Stomach (tissue), 9 donors: ENCODE data around the gene PAX4. TPM values are rescaled to one million over a fixed set of nuclear protein-coding genes. Genes with fewer than 3 reads are reported as not detected.
"Not testable (repeated sequence)": the region's sequence is repeated elsewhere in the genome, so short reads cannot be mapped to it uniquely, and the experiment has no call there.

Experiments
- DNase-seq, 2 donors: peaks; one replicate each; pipeline versions ENCODE4 v3.0.0 to v3.0.0-alpha.2; 2013 to 2019
- H3K27ac ChIP-seq, 5 donors: fragments of 200-600 bp in 4 of 5; sonication (generic) in 4 of 5; one replicate each; pipeline ENCODE4 v1.5.1; 2013 to 2019; ENCODE audit warnings: mild to moderate bottlenecking in 1 of 5, moderate library complexity in 1 of 5
- H3K27me3 ChIP-seq, 3 donors: fragments of 200-600 bp; sonication (generic); one replicate each; pipeline ENCODE4 v1.5.1; 2017 to 2019; ENCODE audit warnings: mixed run types in 1 of 3
- H3K36me3 ChIP-seq, 4 donors: fragments of 200-600 bp; sonication (generic); 1 replicate in 3 of 4; 2 replicates in 1 of 4; pipeline ENCODE4 v1.5.1; 2016 to 2019
- H3K4me1 ChIP-seq, 4 donors: fragments of 200-600 bp; sonication (generic); one replicate each; pipeline ENCODE4 v1.5.1; 2016 to 2019
- H3K4me3 ChIP-seq, 4 donors: fragments of 200-600 bp; sonication (generic) in 3 of 4; one replicate each; pipeline ENCODE4 v1.5.1; 2016 to 2019; ENCODE audit warnings: mild to moderate bottlenecking in 1 of 4
- H3K9me3 ChIP-seq, 4 donors: fragments of 200-600 bp; sonication (generic); one replicate each; pipeline ENCODE4 v1.5.1; 2016 to 2019
- EP300 ChIP-seq: sonication (generic); formaldehyde crosslinking; IDR thresholded peaks from one replicate; pipeline ENCODE4 v1.6.1; 2017; ENCODE audit warnings: antibody characterized with exemption
- POLR2A ChIP-seq, 4 donors: fragments of 450-650 bp; IDR thresholded peaks; one replicate each; pipeline ENCODE4 v1.6.1; 2016; ENCODE audit warnings: antibody characterized with exemption in 4 of 4, control low read depth in 2 of 4, mild to moderate bottlenecking in 1 of 4, moderate library complexity in 1 of 4
- POLR2AphosphoS5 ChIP-seq, 3 donors: sonication (generic); formaldehyde crosslinking; IDR thresholded peaks; one replicate each; pipeline ENCODE4 v1.6.1; 2016; ENCODE audit warnings: antibody characterized with exemption in 3 of 3
- WGBS, 5 donors: extraction: QIAGEN DNeasy Blood & Tissue Kit in 3 of 5; methylation state at CpG; one replicate each; pipeline versions ENCODE4 v1.1.5 to v1.1.7; 2013 to 2018; 5-methylcytosine and 5-hydroxymethylcytosine counted together
- intact Hi-C: fragments of 100-400 bp; cut with DNase I; formaldehyde crosslinking; loops from one replicate; pipeline ENCODE4 v1.15.1; 2023; ENCODE audit warnings: low total_unique reads
- polyA plus RNA-seq, 3 donors: library from polyadenylated mRNA; stranded (reverse); fragments of 200-250 nt; gene quantifications; one replicate each; pipeline ENCODE4 v1.2.3, GENCODE V29; 2013
- total RNA-seq, 5 donors: library from RNA; depleted of rRNA; stranded (reverse); fragments of >200 nt; gene quantifications; one replicate each; pipeline versions ENCODE4 v1.1.0 to v1.2.3, GENCODE V29; 2014 to 2016
- TF ChIP-seq, protein P1 (sequence below), 7 experiments: fragments of 450-650 bp in 4 of 7; fragments of 200-600 bp in 3 of 7; sonication (generic) in 3 of 7; IDR thresholded peaks; one replicate each; pipeline ENCODE4 v1.5.1; 2016 to 2019; ENCODE audit warnings: antibody characterized with exemption in 7 of 7, control low read depth in 2 of 7, mild to moderate bottlenecking in 1 of 7
- donor health status: healthy with polysubstance abuse.
- donor health status: Bipolar disorder and iron deficiency.
- donor health status: healthy.

The PAX4 gene
- total and polyA plus RNA-seq, 8 donors, result not detected

DNA sequence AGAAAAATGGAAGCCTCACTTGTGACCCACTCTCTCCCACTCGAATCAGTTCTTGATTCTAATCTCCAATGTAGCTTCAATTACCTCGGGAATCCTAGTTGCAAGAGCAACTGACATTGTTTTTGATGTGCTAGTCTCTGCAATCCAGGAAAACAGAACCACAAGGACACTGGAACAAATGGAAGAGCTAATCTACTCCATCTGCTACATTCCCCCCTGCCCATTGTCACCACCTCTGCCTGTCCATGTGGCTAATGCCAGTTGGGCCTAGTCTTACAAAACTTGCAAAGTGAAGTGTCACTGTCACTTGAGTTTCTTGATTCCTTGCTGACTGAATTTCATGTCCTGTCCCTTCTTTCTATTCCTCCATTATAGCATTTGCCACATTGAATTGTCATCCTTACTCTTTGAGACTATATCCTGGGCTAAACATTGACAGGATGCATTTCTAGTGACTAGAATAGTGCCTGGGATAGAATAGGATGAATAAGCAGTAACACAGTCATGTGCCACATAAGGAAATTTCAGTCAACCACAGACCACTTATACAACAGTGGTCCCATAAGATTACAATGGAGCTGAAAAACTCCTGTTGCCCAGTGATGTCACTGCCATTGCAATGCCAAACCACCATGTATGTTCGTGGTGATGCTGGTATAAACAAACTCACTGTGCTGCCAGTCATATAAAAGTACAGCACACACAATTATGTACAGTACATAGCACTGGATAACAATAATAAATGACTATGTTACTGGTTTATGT lies 46.0 kb downstream of the PAX4 start:
- no peak for DNase-seq
- H3K4me1 ChIP-seq, result no peaks in the 10 kb centered on the region
- 73 to 84% (median 84%) methylated on average over 3 of the region's 3 CpGs for WGBS, 5 donors
- TF ChIP-seq EP300 (no peak), POLR2A (IDR thresholded peaks at IDR 0.05) (no peak), POLR2AphosphoS5 (IDR thresholded peaks at IDR 0.05) (no peak)
- TF ChIP-seq, protein P1, sequence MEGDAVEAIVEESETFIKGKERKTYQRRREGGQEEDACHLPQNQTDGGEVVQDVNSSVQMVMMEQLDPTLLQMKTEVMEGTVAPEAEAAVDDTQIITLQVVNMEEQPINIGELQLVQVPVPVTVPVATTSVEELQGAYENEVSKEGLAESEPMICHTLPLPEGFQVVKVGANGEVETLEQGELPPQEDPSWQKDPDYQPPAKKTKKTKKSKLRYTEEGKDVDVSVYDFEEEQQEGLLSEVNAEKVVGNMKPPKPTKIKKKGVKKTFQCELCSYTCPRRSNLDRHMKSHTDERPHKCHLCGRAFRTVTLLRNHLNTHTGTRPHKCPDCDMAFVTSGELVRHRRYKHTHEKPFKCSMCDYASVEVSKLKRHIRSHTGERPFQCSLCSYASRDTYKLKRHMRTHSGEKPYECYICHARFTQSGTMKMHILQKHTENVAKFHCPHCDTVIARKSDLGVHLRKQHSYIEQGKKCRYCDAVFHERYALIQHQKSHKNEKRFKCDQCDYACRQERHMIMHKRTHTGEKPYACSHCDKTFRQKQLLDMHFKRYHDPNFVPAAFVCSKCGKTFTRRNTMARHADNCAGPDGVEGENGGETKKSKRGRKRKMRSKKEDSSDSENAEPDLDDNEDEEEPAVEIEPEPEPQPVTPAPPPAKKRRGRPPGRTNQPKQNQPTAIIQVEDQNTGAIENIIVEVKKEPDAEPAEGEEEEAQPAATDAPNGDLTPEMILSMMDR (IDR thresholded peaks at IDR 0.05), result no peak
- H3K27me3 ChIP-seq, result no peaks in the 10 kb centered on the region
- H3K9me3 ChIP-seq, result no peaks in the 10 kb centered on the region
- peaks cover 0 to 16% (median 3%) of the 10 kb centered on the region in 4 donors for H3K36me3 ChIP-seq
- H3K4me3 ChIP-seq, result no peak overlapping the region
- no peak overlapping the region for H3K27ac ChIP-seq
- intact Hi-C loops, result no loop called here

DNA sequence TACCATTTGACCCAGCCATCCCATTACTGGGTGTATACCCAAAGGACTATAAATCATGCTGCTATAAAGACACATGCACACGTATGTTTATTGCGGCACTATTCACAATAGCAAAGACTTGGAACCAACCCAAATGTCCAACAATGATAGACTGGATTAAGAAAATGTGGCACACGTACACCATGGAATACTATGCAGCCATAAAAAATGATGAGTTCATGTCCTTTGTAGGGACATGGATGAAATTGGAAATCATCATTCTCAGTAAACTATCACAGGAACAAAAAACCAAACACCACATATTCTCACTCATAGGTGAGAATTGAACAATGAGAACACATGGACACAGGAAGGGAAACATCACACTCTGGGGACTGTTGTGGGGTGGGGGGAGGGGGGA lies 49.9 kb downstream of the PAX4 start:
- H3K4me3 ChIP-seq, H3K27ac ChIP-seq, DNase-seq, intact Hi-C loops, H3K4me1 ChIP-seq, H3K9me3 ChIP-seq, H3K36me3 ChIP-seq, H3K27me3 ChIP-seq: not testable (repeated sequence)
- 100% methylated on average over 1 of the region's 3 CpGs; no CpG with 5 or more reads in 4 of the 5 donors for WGBS, 5 donors

DNA sequence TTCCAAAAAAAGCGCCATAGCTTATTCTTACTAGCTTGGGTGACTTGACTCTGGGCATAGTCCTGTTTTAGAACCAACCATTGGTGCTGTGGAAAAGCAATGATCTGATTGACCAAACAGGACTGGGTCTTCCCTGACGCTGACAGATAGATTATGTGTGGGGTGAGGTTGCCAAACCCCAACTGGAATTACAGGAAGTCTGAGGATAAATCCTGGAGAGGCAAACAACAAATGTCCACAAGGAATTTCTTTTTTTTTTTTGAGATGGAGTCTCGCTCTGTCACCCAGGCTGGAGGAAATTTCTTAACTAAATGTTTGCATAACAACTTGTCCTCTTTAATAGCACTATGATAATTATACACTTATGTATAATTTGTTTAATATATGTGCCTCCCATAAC lies 51.7 kb downstream of the PAX4 start:
- DNase-seq, result no peak
- WGBS, 5 donors, result 53 to 72% (median 69%) methylated on average over 3 of the region's 3 CpGs
- intact Hi-C loops, result no loop called here
- no peak overlapping the region for H3K4me3 ChIP-seq
- no peak for TF ChIP-seq POLR2AphosphoS5 (IDR thresholded peaks at IDR 0.05)
- no peaks in the 10 kb centered on the region for H3K27me3 ChIP-seq
- H3K9me3 ChIP-seq, result peaks cover 0 to 5% (median 0%) of the 10 kb centered on the region in 4 donors
- H3K36me3 ChIP-seq, result no peaks in the 10 kb centered on the region
- no peak overlapping the region for H3K27ac ChIP-seq
- H3K4me1 ChIP-seq, result no peaks in the 10 kb centered on the region

Other genes starting within 250 kb of the PAX4 start
- 10 to 100 TPM in 4 of 5 donors, 1 to 10 TPM in 1; 9.3 to 41.9 (median 32.6) TPM for gene ZNF800, start 225.4 kb downstream of the PAX4 start, total RNA-seq
- 1 to 10 TPM; 3.8 to 7.0 (median 6.4) TPM for gene ZNF800, start 225.4 kb downstream of the PAX4 start, polyA plus RNA-seq
- 10 to 100 TPM in 4 of 5 donors, 1 to 10 TPM in 1; 2.9 to 37.9 (median 14.3) TPM for gene GCC1, start 32.5 kb downstream of the PAX4 start, total RNA-seq
- gene GCC1, start 32.5 kb downstream of the PAX4 start, polyA plus RNA-seq, result 1 to 10 TPM; 3.7 to 9.2 (median 8.5) TPM
- 100 to 1,000 TPM in 2 of 5 donors, 10 to 100 TPM in 3; 29.8 to 126 (median 80.8) TPM for gene ARF5, start 29.7 kb downstream of the PAX4 start, total RNA-seq
- gene ARF5, start 29.7 kb downstream of the PAX4 start, polyA plus RNA-seq, result 100 to 1,000 TPM; 166 to 223 (median 166) TPM
- 1 to 10 TPM in 2 of 5 donors, not detected in 3; 5.0 to 5.2 TPM for gene FSCN3, start 24.4 kb downstream of the PAX4 start, total RNA-seq
- 1 to 10 TPM in 1 of 3 donors, under 1 TPM in 1, not detected in 1; 0.62 to 1.0 TPM for gene FSCN3, start 24.4 kb downstream of the PAX4 start, polyA plus RNA-seq
- 100 to 1,000 TPM; 123 to 799 (median 162) TPM for gene SND1, start 34.1 kb upstream of the PAX4 start, total RNA-seq
- 10 to 100 TPM; 63.3 to 89.4 (median 85.9) TPM for gene SND1, start 34.1 kb upstream of the PAX4 start, polyA plus RNA-seq